ENCODE measurements around the gene RNF17. TPM values are rescaled to one million over a fixed set of nuclear protein-coding genes. Genes with fewer than 3 reads are reported as not detected.
A peak's percentile ranks its signal among the peaks of the same experiment; 100 is the strongest.

Gene RNF17
- total and polyA plus RNA-seq, 2 of the 8 experiments (the other 6 are each of a cell fraction or from before 2014, with no cell fraction given), result not detected

DNA sequence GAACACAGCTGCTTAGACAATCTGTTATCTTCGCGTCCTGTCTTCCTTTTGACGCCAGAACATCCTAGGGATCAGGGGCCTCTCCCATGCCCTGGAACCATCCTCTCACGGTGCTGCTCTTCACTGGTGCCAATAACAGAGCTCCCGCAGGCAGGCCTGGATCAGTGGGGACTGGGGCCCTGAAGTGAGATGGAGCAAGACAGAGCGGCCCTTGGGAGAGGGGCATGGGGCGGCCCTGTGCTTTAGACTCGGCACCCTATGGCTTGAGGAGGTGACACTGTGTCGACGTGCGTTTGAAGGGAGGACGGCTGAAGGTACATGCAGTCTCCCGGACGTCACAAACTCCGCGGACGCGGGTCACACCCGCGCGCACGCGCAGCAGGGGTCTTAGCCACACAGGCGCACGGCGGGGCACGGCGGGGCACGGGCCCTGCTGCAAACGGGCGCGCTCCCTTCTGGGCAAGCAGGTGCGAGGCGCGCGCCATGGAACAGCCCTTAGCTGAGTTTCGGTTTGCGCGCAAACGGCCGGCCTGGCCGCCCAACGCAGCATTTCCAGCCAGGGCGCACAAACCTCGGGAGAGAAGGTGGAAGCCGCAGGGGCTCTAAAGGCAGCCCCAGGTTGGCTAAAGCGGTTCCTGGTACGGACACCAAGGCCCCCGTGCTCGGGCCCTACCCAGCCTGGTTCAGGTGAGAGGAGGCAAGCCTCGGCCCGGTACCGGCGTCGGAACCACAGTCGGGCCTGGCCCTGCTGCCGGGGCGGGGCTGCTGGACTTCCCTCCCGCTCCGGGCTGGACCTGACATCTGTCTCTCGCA lies 16.5 kb upstream of the RNF17 start (continued):
- no peak for TF ChIP-seq NANOG (IDR thresholded peaks at IDR 0.05; ENCODE audit: insufficient read depth, low read depth, low read length, poor library complexity, severe bottlenecking)
- no peak for TF ChIP-seq JUN (IDR thresholded peaks at IDR 0.05; ENCODE audit: low read depth, low read length)
- no peak for TF ChIP-seq SIX5 (IDR thresholded peaks at IDR 0.05; ENCODE audit: low read depth, low read length)
- TF ChIP-seq, protein P1, sequence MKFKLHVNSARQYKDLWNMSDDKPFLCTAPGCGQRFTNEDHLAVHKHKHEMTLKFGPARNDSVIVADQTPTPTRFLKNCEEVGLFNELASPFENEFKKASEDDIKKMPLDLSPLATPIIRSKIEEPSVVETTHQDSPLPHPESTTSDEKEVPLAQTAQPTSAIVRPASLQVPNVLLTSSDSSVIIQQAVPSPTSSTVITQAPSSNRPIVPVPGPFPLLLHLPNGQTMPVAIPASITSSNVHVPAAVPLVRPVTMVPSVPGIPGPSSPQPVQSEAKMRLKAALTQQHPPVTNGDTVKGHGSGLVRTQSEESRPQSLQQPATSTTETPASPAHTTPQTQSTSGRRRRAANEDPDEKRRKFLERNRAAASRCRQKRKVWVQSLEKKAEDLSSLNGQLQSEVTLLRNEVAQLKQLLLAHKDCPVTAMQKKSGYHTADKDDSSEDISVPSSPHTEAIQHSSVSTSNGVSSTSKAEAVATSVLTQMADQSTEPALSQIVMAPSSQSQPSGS (IDR thresholded peaks at IDR 0.05; ENCODE audit: low read length), result no peak
- TF ChIP-seq EZH2 (IDR thresholded peaks at IDR 0.05; ENCODE audit: low read depth, low read length, severe bottlenecking), result peak; percentile 68
- TF ChIP-seq RBBP5 (IDR thresholded peaks at IDR 0.05; ENCODE audit: borderline replicate concordance, low read depth, low read length), result 0 out of 2 replicates have a peak, but pooled peaks have one; percentile 7
- no peak for TF ChIP-seq SRF (IDR thresholded peaks at IDR 0.05; ENCODE audit: low read depth, low read length)
